ENCODE data around the gene LRP8. TPM values are rescaled to one million over a fixed set of nuclear protein-coding genes. Genes with fewer than 3 reads are reported as not detected.

The LRP8 gene
- polyA plus RNA-seq, 1 donor (not counting 4 experiments of a cell fraction or from before 2014, with no cell fraction given) = 31.0 TPM

DNA sequence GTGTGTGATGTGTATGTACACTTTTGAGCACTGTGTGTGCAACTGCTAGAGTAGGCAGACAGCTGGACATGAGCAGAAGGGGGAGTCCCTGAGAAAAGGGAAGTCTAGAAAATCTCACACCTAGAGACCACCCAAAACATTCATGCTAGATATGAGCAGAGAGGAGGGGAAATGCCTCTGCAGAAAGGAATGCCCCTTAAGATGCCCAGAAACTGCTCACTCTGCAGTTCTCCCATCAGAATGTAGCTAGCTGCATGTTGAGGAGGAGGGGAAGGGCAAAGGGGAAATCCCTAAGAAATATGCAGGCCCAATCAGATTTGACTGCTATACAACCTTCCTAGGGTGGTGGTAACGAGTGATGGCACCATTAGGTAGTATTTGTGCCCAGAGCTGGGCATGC lies 57.8 kb downstream of the LRP8 start:
- no peak for DNase-seq (ENCODE audit: low read depth, low spot score)
- H2AFZ ChIP-seq (ENCODE audit: control insufficient read depth, low read length) = no peak overlapping the region
- no peaks in the 10 kb centered on the region for H3K27me3 ChIP-seq (ENCODE audit: control insufficient read depth, extremely low read depth, insufficient read depth, low read length)
- H3K9me1 ChIP-seq (ENCODE audit: control insufficient read depth, extremely low read depth, insufficient read depth, low read length) = peaks cover 6% of the 10 kb centered on the region
- H3K9ac ChIP-seq (ENCODE audit: control insufficient read depth, extremely low read depth, insufficient read depth, low read length) = no peak overlapping the region
- H3K79me2 ChIP-seq (ENCODE audit: control insufficient read depth, insufficient read depth, low read length) = no peaks in the 10 kb centered on the region
- H3K27ac ChIP-seq (ENCODE audit: control insufficient read depth, insufficient read depth, low read length) = no peak overlapping the region
- no peaks in the 10 kb centered on the region for H4K20me1 ChIP-seq (ENCODE audit: control insufficient read depth, extremely low read depth, insufficient read depth, low read length)
- H3K9me3 ChIP-seq (ENCODE audit: control insufficient read depth, low read depth, low read length) = no peaks in the 10 kb centered on the region
- peaks cover 8 to 30% of the 10 kb centered on the region in 2 experiments for H3K36me3 ChIP-seq (ENCODE audit: control insufficient read depth in 2 of 2, extremely low read depth in 1 of 2, insufficient read depth in 2 of 2, low read length in 2 of 2)
- no peak for FAIRE-seq
- H3K4me3 ChIP-seq (ENCODE audit: control insufficient read depth in 2 of 3, extremely low read depth in 1 of 3, insufficient read depth in 2 of 3, low read depth in 1 of 3, low read length in 3 of 3) = no peak overlapping the region
- TF ChIP-seq, protein P1, sequence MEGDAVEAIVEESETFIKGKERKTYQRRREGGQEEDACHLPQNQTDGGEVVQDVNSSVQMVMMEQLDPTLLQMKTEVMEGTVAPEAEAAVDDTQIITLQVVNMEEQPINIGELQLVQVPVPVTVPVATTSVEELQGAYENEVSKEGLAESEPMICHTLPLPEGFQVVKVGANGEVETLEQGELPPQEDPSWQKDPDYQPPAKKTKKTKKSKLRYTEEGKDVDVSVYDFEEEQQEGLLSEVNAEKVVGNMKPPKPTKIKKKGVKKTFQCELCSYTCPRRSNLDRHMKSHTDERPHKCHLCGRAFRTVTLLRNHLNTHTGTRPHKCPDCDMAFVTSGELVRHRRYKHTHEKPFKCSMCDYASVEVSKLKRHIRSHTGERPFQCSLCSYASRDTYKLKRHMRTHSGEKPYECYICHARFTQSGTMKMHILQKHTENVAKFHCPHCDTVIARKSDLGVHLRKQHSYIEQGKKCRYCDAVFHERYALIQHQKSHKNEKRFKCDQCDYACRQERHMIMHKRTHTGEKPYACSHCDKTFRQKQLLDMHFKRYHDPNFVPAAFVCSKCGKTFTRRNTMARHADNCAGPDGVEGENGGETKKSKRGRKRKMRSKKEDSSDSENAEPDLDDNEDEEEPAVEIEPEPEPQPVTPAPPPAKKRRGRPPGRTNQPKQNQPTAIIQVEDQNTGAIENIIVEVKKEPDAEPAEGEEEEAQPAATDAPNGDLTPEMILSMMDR (optimal IDR thresholded peaks at IDR 0.05 in 1 of 3, IDR thresholded peaks at IDR 0.05 in 1 of 3, conservative IDR thresholded peaks at IDR 0.05 in 1 of 3; ENCODE audit: extremely low read depth in 1 of 3, insufficient read depth in 2 of 3, low read length in 3 of 3) = no peak
- TF ChIP-seq EZH2 (IDR thresholded peaks at IDR 0.05; ENCODE audit: low read length) = no peak
- H3K4me2 ChIP-seq (ENCODE audit: control insufficient read depth, extremely low read depth, insufficient read depth, low read depth, low read length) = no peak overlapping the region
- peaks cover 24% of the 10 kb centered on the region for H3K4me1 ChIP-seq (ENCODE audit: control insufficient read depth, extremely low read depth, insufficient read depth, low read length)
- dilution Hi-C loops (cut with MboI; ENCODE audit: extremely low pct_ligation_motif_present, low sequenced_read_pairs) = no loop called here

DNA sequence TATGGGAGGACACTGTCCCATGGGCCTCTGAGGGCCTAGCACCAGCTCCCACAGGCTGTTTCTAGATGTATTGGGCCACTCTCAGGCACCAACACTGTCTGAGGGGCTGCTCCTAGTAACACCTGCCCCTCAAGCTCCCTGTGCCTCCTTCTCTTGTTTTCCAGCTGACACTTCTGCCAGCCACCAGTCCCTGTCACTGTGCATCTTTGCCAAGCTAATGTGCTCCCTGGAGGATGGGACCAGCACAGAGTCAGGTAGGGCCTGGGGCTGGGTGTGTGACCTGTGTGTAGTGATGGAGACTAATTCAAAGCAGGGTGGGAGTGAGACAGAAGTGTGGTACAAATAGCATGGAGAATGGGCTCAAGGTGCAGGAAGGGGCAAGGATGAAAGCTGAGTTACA lies 60.1 kb downstream of the LRP8 start:
- Histone ChIP-seq H3K9me1 (ENCODE audit: control insufficient read depth, extremely low read depth, insufficient read depth, low read length) (no peaks in the 10 kb centered on the region), H4K20me1 (ENCODE audit: control insufficient read depth, extremely low read depth, insufficient read depth, low read length) (no peaks in the 10 kb centered on the region), H3K4me2 (ENCODE audit: control insufficient read depth, extremely low read depth, insufficient read depth, low read depth, low read length) (no peak overlapping the region), H3K9me3 (ENCODE audit: control insufficient read depth, low read depth, low read length) (no peaks in the 10 kb centered on the region), H3K4me1 (ENCODE audit: control insufficient read depth, extremely low read depth, insufficient read depth, low read length) (peaks cover 2% of the 10 kb centered on the region), H2AFZ (ENCODE audit: control insufficient read depth, low read length) (no peak overlapping the region), H3K27me3 (ENCODE audit: control insufficient read depth, extremely low read depth, insufficient read depth, low read length) (no peaks in the 10 kb centered on the region), H3K4me3 (ENCODE audit: control insufficient read depth in 2 of 3, extremely low read depth in 1 of 3, insufficient read depth in 2 of 3, low read depth in 1 of 3, low read length in 3 of 3) (no peak overlapping the region), H3K36me3 (ENCODE audit: control insufficient read depth in 2 of 2, extremely low read depth in 1 of 2, insufficient read depth in 2 of 2, low read length in 2 of 2) (peaks cover 19 to 38% of the 10 kb centered on the region in 2 experiments), H3K79me2 (ENCODE audit: control insufficient read depth, insufficient read depth, low read length) (no peaks in the 10 kb centered on the region), H3K9ac (ENCODE audit: control insufficient read depth, extremely low read depth, insufficient read depth, low read length) (no peak overlapping the region), H3K27ac (ENCODE audit: control insufficient read depth, insufficient read depth, low read length) (no peak overlapping the region)
- dilution Hi-C loops (cut with MboI; ENCODE audit: extremely low pct_ligation_motif_present, low sequenced_read_pairs) = no loop called here
- DNase-seq (ENCODE audit: low read depth, low spot score) = no peak
- TF ChIP-seq, protein P1 (optimal IDR thresholded peaks at IDR 0.05 in 1 of 3, IDR thresholded peaks at IDR 0.05 in 1 of 3, conservative IDR thresholded peaks at IDR 0.05 in 1 of 3; ENCODE audit: extremely low read depth in 1 of 3, insufficient read depth in 2 of 3, low read length in 3 of 3) = no peak
- no peak for TF ChIP-seq EZH2 (IDR thresholded peaks at IDR 0.05; ENCODE audit: low read length)
- no peak for FAIRE-seq
